MCF 10A (cell line): ENCODE data around the gene SRGAP3. TPM values are rescaled to one million over a fixed set of nuclear protein-coding genes. Genes with fewer than 3 reads are reported as not detected.

Experiments
- BruUV-seq: library from RNA; stranded (reverse); fragments of 400-500 nt; replicated peaks from 2 replicates; lab custom pipeline; 2021; lab: Mats Ljungman, UMichigan
- CTCF ChIA-PET: fragments of 300-600 bp; sonication (Branson Sonifier 250); formaldehyde crosslinking; extraction: SDS; loops from one replicate; lab custom pipeline; 2021; ENCODE audit warnings: antibody characterized with exemption, inconsistent platforms; lab: Yijun Ruan, JAX
- POLR2A ChIA-PET: fragments of 300-600, 350-650 bp; sonication (Branson Sonifier 250); formaldehyde crosslinking; extraction: SDS; loops from one replicate; lab custom pipeline; 2020; ENCODE audit warnings: antibody characterized with exemption, inconsistent platforms; lab: Yijun Ruan, JAX
- DNase-seq: peaks from one replicate; pipeline ENCODE4 v3.0.0-alpha.2; 2018; ENCODE audit not compliant: unreplicated experiment
- H3K27ac Mint-ChIP-seq: one replicate; pipeline ENCODE4 v1.8.0; 2022; ENCODE audit warnings: mild to moderate bottlenecking, low read depth, mixed read lengths; ENCODE audit not compliant: unreplicated experiment
- H3K27me3 Mint-ChIP-seq: one replicate; pipeline ENCODE4 v1.8.0; 2022; ENCODE audit warnings: mixed read lengths; ENCODE audit not compliant: insufficient read depth, unreplicated experiment
- H3K36me3 Mint-ChIP-seq: one replicate; pipeline ENCODE4 v1.8.0; 2022; ENCODE audit warnings: mild to moderate bottlenecking, moderate library complexity, mixed read lengths; ENCODE audit not compliant: insufficient read depth, unreplicated experiment
- H3K4me1 Mint-ChIP-seq: one replicate; pipeline ENCODE4 v1.8.0; 2022; ENCODE audit warnings: mixed read lengths; ENCODE audit not compliant: insufficient read depth, unreplicated experiment
- H3K4me3 Mint-ChIP-seq: one replicate; pipeline ENCODE4 v1.8.0; 2022; ENCODE audit warnings: mild to moderate bottlenecking, moderate library complexity, mixed read lengths; ENCODE audit not compliant: unreplicated experiment
- H3K9me3 Mint-ChIP-seq: one replicate; pipeline ENCODE4 v1.8.0; 2022; ENCODE audit warnings: mixed read lengths; ENCODE audit not compliant: unreplicated experiment
- intact Hi-C: fragments of 100-400 bp; cut with micrococcal nuclease; formaldehyde crosslinking; loops from 2 replicates; pipeline ENCODE4 v1.14.1; 2022
- total RNA-seq: library from RNA; stranded (reverse); gene quantifications from 2 replicates; pipeline ENCODE4 v1.2.3, GENCODE V29; 2022
- TF ChIP-seq, protein P1 (sequence below): fragments of 200-600 bp; IDR thresholded peaks from one replicate; pipeline ENCODE4 v1.8.0; 2022; ENCODE audit warnings: antibody characterized with exemption, mild to moderate bottlenecking; ENCODE audit not compliant: unreplicated experiment

The SRGAP3 gene
- total RNA-seq, 1 experiment from 2014 or later: 19.8 TPM

DNA sequence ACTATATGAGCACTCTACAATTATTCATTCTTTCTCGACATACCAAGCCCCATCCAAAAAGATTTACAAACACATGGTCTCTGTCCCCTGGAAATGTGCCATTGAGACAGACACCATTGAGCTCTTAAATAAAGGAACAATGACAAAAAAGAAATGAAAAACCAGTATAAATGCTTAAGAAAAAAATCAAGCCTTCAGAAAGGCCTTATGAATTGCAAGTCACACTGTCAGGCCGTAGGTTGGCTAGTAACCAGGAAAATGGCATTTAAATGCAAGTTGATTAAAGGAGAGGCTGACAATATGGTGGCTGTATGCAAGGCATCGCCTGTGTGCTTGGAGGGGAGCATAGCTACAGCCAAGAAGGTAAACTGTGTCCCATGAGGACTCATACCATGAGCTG, 49.7 kb downstream of the SRGAP3 start:
- no peak for DNase-seq
- BruUV-seq: no TSS peak
- Mint-ChIP-seq H3K4me1 (no peaks in the 10 kb centered on the region), H3K36me3 (no peaks in the 10 kb centered on the region), H3K4me3 (no peak overlapping the region), H3K9me3 (no peaks in the 10 kb centered on the region), H3K27me3 (no peaks in the 10 kb centered on the region), H3K27ac (no peak overlapping the region)
- TF ChIP-seq, protein P1, sequence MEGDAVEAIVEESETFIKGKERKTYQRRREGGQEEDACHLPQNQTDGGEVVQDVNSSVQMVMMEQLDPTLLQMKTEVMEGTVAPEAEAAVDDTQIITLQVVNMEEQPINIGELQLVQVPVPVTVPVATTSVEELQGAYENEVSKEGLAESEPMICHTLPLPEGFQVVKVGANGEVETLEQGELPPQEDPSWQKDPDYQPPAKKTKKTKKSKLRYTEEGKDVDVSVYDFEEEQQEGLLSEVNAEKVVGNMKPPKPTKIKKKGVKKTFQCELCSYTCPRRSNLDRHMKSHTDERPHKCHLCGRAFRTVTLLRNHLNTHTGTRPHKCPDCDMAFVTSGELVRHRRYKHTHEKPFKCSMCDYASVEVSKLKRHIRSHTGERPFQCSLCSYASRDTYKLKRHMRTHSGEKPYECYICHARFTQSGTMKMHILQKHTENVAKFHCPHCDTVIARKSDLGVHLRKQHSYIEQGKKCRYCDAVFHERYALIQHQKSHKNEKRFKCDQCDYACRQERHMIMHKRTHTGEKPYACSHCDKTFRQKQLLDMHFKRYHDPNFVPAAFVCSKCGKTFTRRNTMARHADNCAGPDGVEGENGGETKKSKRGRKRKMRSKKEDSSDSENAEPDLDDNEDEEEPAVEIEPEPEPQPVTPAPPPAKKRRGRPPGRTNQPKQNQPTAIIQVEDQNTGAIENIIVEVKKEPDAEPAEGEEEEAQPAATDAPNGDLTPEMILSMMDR: no peak
- ChIA-PET CTCF (no interaction called here), POLR2A (interaction anchor here (1.3 to 2.1 kb wide), 2 partner anchors 12 to 27 kb away, joined by 4 to 7 read pairs; no protein-coding TSS in a partner anchor)
- intact Hi-C loops: no loop called here

DNA sequence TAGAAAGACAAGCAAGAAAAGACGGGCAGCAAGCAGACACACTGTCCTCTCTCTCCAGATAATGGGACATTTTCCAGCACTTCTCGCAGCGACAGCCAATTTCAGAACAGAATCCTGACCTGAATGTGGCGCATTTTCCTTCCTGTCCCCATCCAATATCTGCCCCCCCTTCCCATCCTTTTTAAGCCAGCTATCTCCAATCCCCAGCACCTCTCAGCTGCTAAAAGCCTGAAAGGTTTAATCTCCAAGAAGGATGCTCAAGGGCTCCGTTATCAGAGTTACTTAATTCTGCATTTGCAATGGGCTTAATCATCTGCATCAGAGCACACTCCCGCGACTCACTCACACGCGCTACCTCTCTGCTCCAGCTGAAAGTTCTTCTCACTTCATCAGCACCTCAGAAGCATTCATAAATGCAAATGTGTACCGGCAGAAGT, 50.5 kb downstream of the SRGAP3 start:
- H3K4me3 Mint-ChIP-seq: no peak overlapping the region

DNA sequence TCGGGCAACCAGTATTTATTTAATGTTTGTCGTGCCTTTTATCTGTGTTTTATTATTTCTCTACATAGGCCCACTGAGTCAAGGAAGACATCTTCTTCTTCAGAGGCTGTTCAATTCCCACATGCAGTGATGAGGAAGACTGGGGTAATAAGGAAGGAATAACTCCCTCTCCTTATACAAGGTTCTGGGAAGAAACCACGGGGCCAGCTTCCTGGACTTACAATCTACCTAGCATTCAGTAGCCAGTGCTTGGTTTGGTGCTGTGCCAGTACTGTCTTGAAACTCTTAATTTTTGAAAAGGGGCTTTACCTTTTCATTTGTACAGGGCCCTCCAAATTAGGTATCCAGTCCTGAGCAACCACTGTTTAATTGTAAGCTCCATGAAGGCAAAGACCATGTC, 51.2 kb downstream of the SRGAP3 start:
- H3K4me1 Mint-ChIP-seq: no peaks in the 10 kb centered on the region
- no peak for DNase-seq
- H3K27ac Mint-ChIP-seq: no peak overlapping the region
- CTCF ChIA-PET: no interaction called here
- no peaks in the 10 kb centered on the region for H3K27me3 Mint-ChIP-seq
- intact Hi-C loops: no loop called here
- no TSS peak for BruUV-seq
- H3K4me3 Mint-ChIP-seq: no peak overlapping the region
- H3K9me3 Mint-ChIP-seq: no peaks in the 10 kb centered on the region
- no peaks in the 10 kb centered on the region for H3K36me3 Mint-ChIP-seq
- TF ChIP-seq, protein P1: no peak
- POLR2A ChIA-PET: no interaction called here

More for the DNA sequence above, 50.5 kb downstream of the SRGAP3 start:
- BruUV-seq: no TSS peak
- H3K4me1 Mint-ChIP-seq: no peaks in the 10 kb centered on the region
- no peaks in the 10 kb centered on the region for H3K27me3 Mint-ChIP-seq
- intact Hi-C loops: no loop called here
- ChIA-PET POLR2A (no interaction called here), CTCF (interaction anchor here (0.6 kb wide), 1 partner anchor 15 kb away, joined by 4 read pairs; no protein-coding TSS in a partner anchor)
- H3K36me3 Mint-ChIP-seq: no peaks in the 10 kb centered on the region
- DNase-seq: no peak
- no peak overlapping the region for H3K27ac Mint-ChIP-seq
- no peaks in the 10 kb centered on the region for H3K9me3 Mint-ChIP-seq
- TF ChIP-seq, protein P1: no peak

DNA sequence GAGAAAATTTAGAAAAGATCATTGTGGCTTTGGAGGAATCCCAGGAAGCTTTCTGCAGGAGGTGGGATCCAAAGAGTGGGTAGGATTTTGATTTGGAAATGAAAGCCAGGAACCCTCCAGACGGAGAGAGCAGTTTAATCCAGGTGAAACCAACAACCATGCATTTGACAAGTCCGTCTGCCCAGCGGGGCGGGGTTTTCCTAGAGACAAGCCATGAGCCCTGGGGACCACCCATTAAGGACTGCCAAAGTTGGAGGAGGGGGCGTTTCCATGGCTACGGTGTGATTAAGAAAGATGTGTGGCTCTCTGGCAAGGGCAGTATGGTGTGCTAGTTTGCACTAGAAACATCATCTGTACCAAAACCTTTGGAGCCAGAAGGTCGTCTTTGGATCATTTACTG, 53.4 kb downstream of the SRGAP3 start:
- H3K4me1 Mint-ChIP-seq: peaks cover 9% of the 10 kb centered on the region
- H3K27me3 Mint-ChIP-seq: no peaks in the 10 kb centered on the region
- peaks cover 2% of the 10 kb centered on the region for H3K36me3 Mint-ChIP-seq
- ChIA-PET POLR2A (no interaction called here), CTCF (interaction anchor here (0.6 kb wide), 1 partner anchor 229 kb away, joined by 3 read pairs; no protein-coding TSS in a partner anchor)
- DNase-seq: no peak
- TF ChIP-seq, protein P1: no peak
- no TSS peak for BruUV-seq
- H3K9me3 Mint-ChIP-seq: no peaks in the 10 kb centered on the region
- no peak overlapping the region for H3K4me3 Mint-ChIP-seq
- H3K27ac Mint-ChIP-seq: no peak overlapping the region
- intact Hi-C loops: no loop called here
